HG03521 (cell line): ENCODE results near the gene TELO2.

Experiments used
- ATAC-seq: cut with Tn5 transposase; IDR thresholded peaks from one replicate; pipeline ENCODE4 v1.9.1; 2021; ENCODE audit warnings: mild to moderate bottlenecking, moderate library complexity; ENCODE audit not compliant: unreplicated experiment

TELO2 gene

DNA sequence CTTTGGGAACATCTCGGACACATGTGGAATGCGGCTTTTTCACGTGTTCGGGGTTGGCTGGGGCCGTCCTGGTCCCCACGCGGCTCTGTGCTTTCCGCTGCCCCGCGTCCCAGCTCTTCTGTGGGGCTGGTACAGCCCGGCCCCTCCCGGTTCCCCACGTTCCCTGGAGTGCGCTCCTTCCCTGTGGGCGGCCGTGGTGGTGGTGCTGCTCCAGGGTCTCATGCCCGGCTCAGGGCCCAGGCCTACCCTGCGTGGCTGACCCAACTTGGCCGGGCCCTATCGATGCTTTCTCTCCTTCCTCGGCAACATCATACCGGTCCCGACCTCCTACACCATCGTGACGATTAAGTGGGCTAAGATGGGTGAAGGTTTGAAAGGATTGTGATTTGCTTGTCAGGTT lies 3.3 kb downstream of the TELO2 start:
- ATAC-seq = no peak

DNA sequence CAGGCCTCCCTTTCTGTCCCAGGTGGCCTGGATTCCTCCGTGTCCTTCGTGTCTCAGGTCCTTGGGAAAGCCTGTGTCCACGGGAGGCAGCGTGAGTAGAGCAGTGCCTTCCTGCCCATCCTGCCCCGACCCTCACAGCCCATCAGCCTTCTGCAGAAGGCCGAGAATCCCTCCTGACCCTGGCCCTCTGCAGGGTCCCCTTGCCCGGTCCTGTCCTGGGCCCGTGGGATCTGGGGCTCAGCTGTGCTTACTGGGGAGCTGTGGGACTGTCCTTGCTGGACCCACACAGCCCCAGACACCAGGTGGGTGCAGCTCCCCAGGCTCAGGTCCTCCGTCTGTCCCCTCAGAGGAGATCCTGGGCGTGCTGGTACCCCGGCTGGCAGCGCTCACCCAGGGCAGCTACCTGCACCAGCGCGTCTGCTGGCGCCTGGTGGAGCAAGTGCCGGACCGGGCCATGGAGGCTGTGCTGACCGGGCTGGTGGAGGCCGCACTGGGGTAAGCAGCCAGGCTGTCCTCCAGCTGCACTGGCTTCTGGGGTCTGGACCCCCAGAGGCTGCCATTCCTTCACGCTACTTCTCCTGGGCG lies 3.9 kb downstream of the TELO2 start:
- ATAC-seq = no peak

DNA sequence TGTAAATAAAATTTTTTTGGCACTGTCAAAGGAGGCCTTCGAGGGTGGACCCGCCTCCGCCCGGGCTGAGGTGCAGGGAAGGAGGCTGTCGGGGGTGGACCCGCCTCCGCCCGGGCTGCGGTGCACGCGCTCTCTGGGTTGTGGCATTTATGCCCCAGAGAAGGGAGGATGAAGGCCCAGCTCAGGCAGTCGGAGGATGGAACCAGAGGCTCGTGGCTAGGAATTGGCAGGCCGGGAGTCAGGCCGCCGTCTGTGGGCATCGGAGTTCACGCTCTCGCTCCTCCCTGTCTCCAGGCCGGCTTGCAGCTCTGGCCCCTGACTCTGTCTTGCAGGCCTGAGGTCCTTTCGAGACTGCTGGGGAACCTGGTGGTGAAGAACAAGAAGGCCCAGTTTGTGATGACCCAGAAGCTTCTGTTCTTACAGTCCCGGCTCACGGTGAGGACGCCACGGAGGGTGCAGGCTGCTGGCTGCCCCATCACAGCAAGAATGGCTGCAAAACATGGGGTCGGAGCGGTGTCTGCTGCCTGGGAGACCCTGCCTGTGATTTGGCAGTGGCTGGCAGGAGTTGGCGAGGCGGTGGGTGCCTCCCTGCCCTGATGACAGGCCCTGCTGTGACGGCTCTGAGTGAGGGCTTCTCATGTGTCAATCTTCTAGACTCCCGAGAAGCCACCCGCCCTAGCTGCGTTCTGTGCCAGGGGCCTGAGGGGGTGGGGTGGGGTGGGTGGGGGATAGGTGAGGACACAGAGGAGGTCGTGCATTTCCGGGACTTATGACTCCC lies 5.9 kb downstream of the TELO2 start:
- ATAC-seq = no peak

- no peak for ATAC-seq
Observed at GRCh38 chr16:1499756-1500464, 6.8 kb downstream of the TELO2 start.

DNA sequence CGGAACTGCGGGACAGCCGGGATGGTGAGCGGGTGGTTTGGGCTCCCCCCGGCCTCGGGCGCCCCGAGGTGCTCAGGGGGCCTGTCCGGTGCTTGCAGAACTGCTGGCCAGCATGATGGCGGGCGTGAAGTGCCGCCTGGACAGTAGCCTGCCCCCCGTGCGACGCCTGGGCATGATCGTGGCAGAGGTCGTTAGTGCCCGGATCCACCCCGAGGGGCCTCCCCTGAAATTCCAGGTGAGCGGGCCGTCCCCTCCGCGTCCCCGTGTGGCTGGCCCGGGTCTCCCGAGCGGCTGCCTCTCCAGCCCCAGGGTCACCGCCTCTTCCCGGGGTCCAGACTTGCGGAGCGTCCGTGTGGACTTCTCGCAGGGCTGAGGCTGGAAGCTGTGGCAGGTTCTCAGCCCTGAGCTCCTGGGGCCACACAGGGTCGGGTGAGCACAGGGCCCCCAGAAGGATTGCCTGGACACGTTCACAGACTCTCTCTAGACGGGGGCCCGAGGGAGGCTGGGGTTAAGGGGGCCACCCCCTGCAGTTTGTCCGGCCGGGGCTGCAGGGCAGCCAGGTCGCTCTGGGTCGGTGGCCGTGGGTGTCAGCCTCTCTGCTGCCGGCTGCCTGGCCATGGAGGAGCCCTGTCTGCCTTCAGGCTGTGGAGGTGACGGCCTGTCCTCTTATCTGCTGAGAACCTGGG lies 7.4 kb downstream of the TELO2 start:
- ATAC-seq = no peak

GRCh38 chr16:1501630-1502029 lies 8.5 kb downstream of the TELO2 start:
- ATAC-seq = no peak

- ATAC-seq = no peak
Observed at GRCh38 chr16:1502092-1503004, 9.2 kb downstream of the TELO2 start.

DNA sequence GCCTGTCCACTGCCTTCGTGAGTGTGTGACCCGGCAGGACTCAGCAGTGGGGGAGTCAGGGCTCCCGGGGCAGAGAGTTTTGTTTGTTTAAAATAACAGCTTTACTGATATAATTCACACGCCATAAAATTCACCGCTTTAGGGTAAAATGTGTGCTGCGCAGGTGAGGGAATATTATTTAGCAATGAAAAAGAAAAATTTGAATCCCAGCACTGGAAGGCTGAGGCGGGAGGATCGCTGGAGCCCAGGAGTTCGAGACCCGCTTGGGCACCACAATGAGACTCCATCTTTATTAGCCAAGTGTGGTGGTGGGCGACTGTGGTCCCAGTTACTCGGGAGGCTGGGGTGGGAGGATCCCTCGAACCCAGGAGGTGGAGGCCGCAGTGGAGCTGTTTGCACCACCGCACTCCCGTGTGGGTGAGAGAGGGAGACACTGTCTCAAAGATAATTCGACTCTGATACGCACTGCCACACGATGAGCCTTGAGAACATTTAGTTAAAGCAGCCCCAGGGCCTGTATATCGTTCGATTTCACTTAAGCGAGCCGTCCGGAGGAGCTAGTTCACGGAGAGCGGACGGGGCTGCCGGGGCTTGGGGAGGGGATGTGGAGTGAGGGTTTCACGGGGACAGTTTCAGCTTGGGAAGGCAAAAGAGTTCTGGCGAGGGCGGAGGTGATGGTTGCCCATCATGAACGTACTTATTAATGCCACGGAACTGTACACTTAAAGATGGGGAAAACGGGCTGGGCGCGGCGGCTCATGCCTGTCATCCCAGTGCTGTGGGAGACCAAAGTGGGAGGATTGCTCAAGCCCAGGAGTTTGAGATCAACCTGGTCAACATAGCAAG lies 10.2 kb downstream of the TELO2 start:
- no peak for ATAC-seq

- ATAC-seq = no peak
Observed at GRCh38 chr16:1505073-1505844, 12.1 kb downstream of the TELO2 start.

GRCh38 chr16:1505912-1506311 lies 12.8 kb downstream of the TELO2 start:
- ATAC-seq = no peak

DNA sequence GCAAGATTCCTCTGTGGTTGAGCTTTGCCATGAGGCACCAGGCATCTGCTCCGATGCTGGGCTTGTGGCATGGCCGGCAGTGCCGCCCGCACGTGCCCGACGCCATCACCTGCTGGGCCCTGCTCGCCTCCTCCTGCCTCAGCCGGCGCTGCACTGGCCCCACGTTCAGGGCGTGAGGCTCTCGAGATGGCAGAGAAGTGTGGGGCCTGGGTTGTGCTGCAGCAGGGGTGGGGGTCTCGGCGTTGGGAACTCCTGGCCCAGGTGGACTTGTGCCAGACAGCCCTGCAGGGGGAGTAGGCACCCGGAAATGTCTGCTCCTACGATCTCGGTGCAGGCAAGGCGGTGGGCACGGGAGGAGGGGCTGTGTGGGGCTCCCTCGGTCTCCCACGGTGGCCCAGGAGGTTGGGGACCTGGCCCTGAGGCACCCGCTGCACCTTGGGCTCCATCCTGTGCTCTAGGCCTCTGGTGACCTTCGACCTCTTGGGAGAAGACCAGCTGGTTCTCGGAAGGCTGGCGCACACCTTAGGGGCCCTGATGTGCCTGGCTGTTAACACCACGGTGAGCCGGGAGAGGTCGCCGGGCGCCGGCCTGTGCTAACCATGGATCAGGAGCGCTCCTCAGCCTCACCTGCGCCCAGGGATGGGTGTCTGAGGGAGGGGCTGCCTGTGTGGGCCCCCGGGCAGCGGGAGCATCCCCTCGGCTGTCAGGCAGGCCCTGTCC lies 13.5 kb downstream of the TELO2 start:
- no peak for ATAC-seq

GRCh38 chr16:1508494-1509187 lies 15.5 kb downstream of the TELO2 start:
- no peak for ATAC-seq

- no peak for ATAC-seq
Observed at GRCh38 chr16:1509307-1510221, 16.4 kb downstream of the TELO2 start.

GRCh38 chr16:1510272-1510671 lies 17.1 kb downstream of the TELO2 start:
- no peak for ATAC-seq

GRCh38 chr16:1510941-1511351 lies 17.8 kb downstream of the TELO2 start:
- no peak for ATAC-seq
